Measurements from ENCODE around the gene NREP. TPM values are rescaled to one million over a fixed set of nuclear protein-coding genes. Genes with fewer than 3 reads are reported as not detected.

Gene NREP
- total and polyA plus RNA-seq, 4 experiments from 2014 or later = 0.25 to 0.80 (median 0.38) TPM

DNA sequence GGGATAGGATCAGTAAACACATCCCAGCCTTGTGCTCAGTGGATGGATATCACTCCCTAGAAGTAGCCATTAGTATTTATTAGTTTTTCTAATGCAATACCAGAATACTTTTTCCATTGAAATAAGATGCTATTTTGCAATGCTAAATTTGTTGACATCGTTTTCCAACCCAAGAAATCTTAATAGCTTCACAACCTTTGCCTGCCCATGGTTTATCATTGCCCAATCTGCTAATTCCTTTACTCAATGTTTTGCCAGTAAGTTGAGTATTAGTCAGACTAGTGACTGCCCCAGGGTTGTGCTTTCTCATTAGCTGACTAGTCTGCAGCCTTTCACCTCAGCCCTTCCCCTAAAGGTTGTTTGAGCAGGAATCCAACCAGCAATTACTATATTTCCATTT, 62.9 kb downstream of the NREP start:
- no peaks in the 10 kb centered on the region for H3K9me3 ChIP-seq (ENCODE audit: control insufficient read depth in 1 of 2, low read length in 2 of 2)
- CTCF ChIA-PET (ENCODE audit: partially characterized antibody) = interaction anchor here (0.6 kb wide), 1 partner anchor 9 kb away, joined by 3 read pairs; no protein-coding TSS in a partner anchor
- no peaks in the 10 kb centered on the region for H3K27me3 ChIP-seq (ENCODE audit: insufficient read depth, low read length)
- H3K27me3 Mint-ChIP-seq = peaks cover 4 to 5% of the 10 kb centered on the region in 2 donors
- H3K27ac Mint-ChIP-seq = no peak overlapping the region
- POLR2A ChIA-PET (ENCODE audit: partially characterized antibody) = no interaction called here
- no peaks in the 10 kb centered on the region for H3K36me3 ChIP-seq (ENCODE audit: insufficient read depth, low read length)
- no peak overlapping the region for H3K27ac ChIP-seq (ENCODE audit: low read depth, low read length)
- DNase-seq = no peak
- H3K9me3 Mint-ChIP-seq = peaks cover 0 to 2% (median 0%) of the 10 kb centered on the region in 8 donors
- intact Hi-C loops (cut with micrococcal nuclease) = no loop called here
- no peak overlapping the region for H3K4me3 Mint-ChIP-seq
- no peaks in the 10 kb centered on the region for H3K36me3 Mint-ChIP-seq
- no peaks in the 10 kb centered on the region for H3K4me1 ChIP-seq (ENCODE audit: insufficient read depth, low read length)
- no peak overlapping the region for H3K4me3 ChIP-seq (ENCODE audit: low read length in 2 of 2)
- H3K4me1 Mint-ChIP-seq = no peaks in the 10 kb centered on the region

DNA sequence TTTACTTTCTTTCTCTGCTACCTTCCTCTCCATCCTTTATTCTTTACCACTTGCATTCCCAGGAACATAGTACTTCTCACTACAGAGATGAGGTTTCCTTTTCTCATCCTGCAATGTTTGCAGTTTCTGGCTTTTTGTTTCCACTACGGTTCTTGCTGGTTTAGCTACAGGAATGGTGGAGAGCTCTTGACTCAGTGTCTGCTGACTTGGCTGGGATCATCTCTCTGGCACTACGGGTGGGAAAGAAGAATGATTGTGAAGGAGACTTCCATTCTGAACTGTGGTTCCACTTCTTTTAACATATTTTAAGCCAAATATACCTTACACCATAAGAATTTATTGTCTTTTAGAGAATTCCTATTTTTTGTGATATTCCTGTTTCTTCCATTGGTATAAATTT, 65.1 kb downstream of the NREP start:
- ChIA-PET POLR2A (ENCODE audit: partially characterized antibody) (no interaction called here), CTCF (ENCODE audit: partially characterized antibody) (no interaction called here)
- Histone ChIP-seq H3K9me3 (ENCODE audit: control insufficient read depth in 1 of 2, low read length in 2 of 2) (no peaks in the 10 kb centered on the region), H3K27ac (ENCODE audit: low read depth, low read length) (no peak overlapping the region), H3K27me3 (ENCODE audit: insufficient read depth, low read length) (no peaks in the 10 kb centered on the region), H3K4me3 (ENCODE audit: low read length in 2 of 2) (no peak overlapping the region), H3K36me3 (ENCODE audit: insufficient read depth, low read length) (no peaks in the 10 kb centered on the region), H3K4me1 (ENCODE audit: insufficient read depth, low read length) (no peaks in the 10 kb centered on the region)
- no peaks in the 10 kb centered on the region for H3K36me3 Mint-ChIP-seq
- DNase-seq = no peak
- intact Hi-C loops (cut with micrococcal nuclease) = no loop called here
- H3K4me3 Mint-ChIP-seq = no peak overlapping the region
- H3K27me3 Mint-ChIP-seq = peaks cover 3% of the 10 kb centered on the region in 2 donors
- no peak overlapping the region for H3K27ac Mint-ChIP-seq
- H3K9me3 Mint-ChIP-seq = no peaks in the 10 kb centered on the region
- no peaks in the 10 kb centered on the region for H3K4me1 Mint-ChIP-seq

DNA sequence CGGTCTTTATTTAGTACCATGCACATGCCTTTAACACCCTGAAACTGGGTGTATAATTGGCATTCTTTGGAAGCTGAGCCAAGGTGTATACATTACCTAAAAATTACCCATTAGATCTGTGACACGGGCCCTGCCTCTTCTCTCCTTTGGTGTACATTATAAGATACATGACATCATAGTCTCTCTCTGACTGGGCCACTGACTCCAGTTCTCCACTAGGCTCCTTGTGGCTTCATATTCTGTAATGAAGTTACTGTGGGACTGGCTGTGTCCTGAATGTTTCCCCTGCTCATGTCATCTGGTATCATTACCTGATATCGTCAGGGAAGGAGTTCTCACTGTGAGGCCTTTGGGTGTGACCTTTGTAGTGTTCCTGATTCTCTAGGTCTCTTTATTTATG, 65.5 kb downstream of the NREP start:
- H3K27me3 ChIP-seq (ENCODE audit: insufficient read depth, low read length) = no peaks in the 10 kb centered on the region
- DNase-seq = no peak
- ChIA-PET POLR2A (ENCODE audit: partially characterized antibody) (no interaction called here), CTCF (ENCODE audit: partially characterized antibody) (no interaction called here)
- Mint-ChIP-seq H3K36me3 (no peaks in the 10 kb centered on the region), H3K4me1 (no peaks in the 10 kb centered on the region), H3K27ac (peak overlapping the region in 1 of 7 donors; percentile 58), H3K4me3 (peak overlapping the region in 1 of 8 donors; percentile 52), H3K27me3 (peaks cover 2 to 3% of the 10 kb centered on the region in 2 donors), H3K9me3 (no peaks in the 10 kb centered on the region)
- H3K36me3 ChIP-seq (ENCODE audit: insufficient read depth, low read length) = no peaks in the 10 kb centered on the region
- intact Hi-C loops (cut with micrococcal nuclease) = no loop called here
- H3K4me3 ChIP-seq (ENCODE audit: low read length in 2 of 2) = no peak overlapping the region
- no peak overlapping the region for H3K27ac ChIP-seq (ENCODE audit: low read depth, low read length)
- no peaks in the 10 kb centered on the region for H3K4me1 ChIP-seq (ENCODE audit: insufficient read depth, low read length)
- no peaks in the 10 kb centered on the region for H3K9me3 ChIP-seq (ENCODE audit: control insufficient read depth in 1 of 2, low read length in 2 of 2)

DNA sequence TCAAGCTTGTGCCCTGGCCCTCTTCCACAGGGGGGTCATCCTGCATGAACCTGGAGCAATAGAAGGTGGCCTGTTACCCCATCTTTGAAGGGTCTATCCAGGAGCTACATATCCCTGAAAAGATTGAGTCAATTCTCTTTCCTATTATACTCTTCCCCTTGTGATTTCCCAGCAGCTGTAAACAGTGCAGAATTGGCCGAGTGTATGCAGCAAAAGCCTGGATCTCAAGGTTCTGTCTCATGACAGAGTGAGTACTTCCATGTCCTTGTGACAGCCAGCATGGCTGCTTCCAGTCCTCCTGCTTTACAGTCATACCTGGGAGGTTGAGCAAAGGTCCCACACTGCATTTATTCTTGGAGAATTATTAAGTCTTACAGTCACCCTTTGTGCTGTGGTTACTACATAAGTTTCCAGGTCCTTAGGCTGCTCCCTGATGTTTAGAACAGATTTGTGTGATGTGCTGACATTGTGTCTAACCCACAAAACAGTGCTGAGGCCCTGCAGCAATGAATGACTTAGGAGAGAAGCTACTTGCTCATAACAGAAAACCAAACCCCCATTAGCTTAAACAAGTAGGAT, 67.5 kb downstream of the NREP start:
- POLR2A ChIA-PET (ENCODE audit: partially characterized antibody) = no interaction called here
- Histone ChIP-seq H3K36me3 (ENCODE audit: insufficient read depth, low read length) (no peaks in the 10 kb centered on the region), H3K4me3 (ENCODE audit: low read length in 2 of 2) (no peak overlapping the region), H3K9me3 (ENCODE audit: control insufficient read depth in 1 of 2, low read length in 2 of 2) (no peaks in the 10 kb centered on the region), H3K27ac (ENCODE audit: low read depth, low read length) (no peak overlapping the region), H3K27me3 (ENCODE audit: insufficient read depth, low read length) (no peaks in the 10 kb centered on the region), H3K4me1 (ENCODE audit: insufficient read depth, low read length) (no peaks in the 10 kb centered on the region)
- H3K4me3 Mint-ChIP-seq = no peak overlapping the region
- peaks cover 2 to 3% of the 10 kb centered on the region in 2 donors for H3K27me3 Mint-ChIP-seq
- no peak for DNase-seq
- no peaks in the 10 kb centered on the region for H3K36me3 Mint-ChIP-seq
- no peaks in the 10 kb centered on the region for H3K4me1 Mint-ChIP-seq
- no peaks in the 10 kb centered on the region for H3K9me3 Mint-ChIP-seq
- peak overlapping the region in 1 of 7 donors; percentile 4 for H3K27ac Mint-ChIP-seq
- CTCF ChIA-PET (ENCODE audit: partially characterized antibody) = no interaction called here
- intact Hi-C loops (cut with micrococcal nuclease) = no loop called here

DNA sequence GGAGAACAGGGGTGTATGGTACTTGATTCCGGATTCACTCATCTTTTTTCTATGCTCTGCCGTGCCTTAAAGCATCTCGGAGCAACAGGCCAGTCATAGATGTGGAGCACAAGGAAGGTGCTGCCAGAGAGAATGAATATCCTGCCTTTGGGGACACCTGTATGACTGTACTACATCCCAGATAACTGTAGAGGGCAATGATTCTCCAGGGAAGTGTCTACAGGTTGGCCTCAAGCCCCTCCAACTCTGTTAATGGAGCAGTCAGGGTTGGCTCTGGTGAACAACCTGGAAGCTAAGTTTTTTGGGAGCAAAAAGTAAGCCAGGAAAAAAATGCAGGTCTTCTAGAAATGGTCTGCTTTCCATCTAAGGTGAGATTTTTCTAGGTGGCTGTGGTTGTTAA, 71.0 kb downstream of the NREP start:
- CTCF ChIA-PET (ENCODE audit: partially characterized antibody) = no interaction called here
- no peaks in the 10 kb centered on the region for H3K4me1 Mint-ChIP-seq
- no peak overlapping the region for H3K4me3 Mint-ChIP-seq
- intact Hi-C loops (cut with micrococcal nuclease) = no loop called here
- H3K27me3 Mint-ChIP-seq = peaks cover 0 to 3% of the 10 kb centered on the region in 2 donors
- H3K4me3 ChIP-seq (ENCODE audit: low read length in 2 of 2) = no peak overlapping the region
- no peaks in the 10 kb centered on the region for H3K4me1 ChIP-seq (ENCODE audit: insufficient read depth, low read length)
- no peak overlapping the region for H3K27ac Mint-ChIP-seq
- H3K27me3 ChIP-seq (ENCODE audit: insufficient read depth, low read length) = no peaks in the 10 kb centered on the region
- no peaks in the 10 kb centered on the region for H3K36me3 Mint-ChIP-seq
- no peaks in the 10 kb centered on the region for H3K9me3 ChIP-seq (ENCODE audit: control insufficient read depth in 1 of 2, low read length in 2 of 2)
- H3K9me3 Mint-ChIP-seq = peaks cover 0 to 1% (median 0%) of the 10 kb centered on the region in 8 donors
- no peak overlapping the region for H3K27ac ChIP-seq (ENCODE audit: low read depth, low read length)
- no peaks in the 10 kb centered on the region for H3K36me3 ChIP-seq (ENCODE audit: insufficient read depth, low read length)
- POLR2A ChIA-PET (ENCODE audit: partially characterized antibody) = no interaction called here
- no peak for DNase-seq

DNA sequence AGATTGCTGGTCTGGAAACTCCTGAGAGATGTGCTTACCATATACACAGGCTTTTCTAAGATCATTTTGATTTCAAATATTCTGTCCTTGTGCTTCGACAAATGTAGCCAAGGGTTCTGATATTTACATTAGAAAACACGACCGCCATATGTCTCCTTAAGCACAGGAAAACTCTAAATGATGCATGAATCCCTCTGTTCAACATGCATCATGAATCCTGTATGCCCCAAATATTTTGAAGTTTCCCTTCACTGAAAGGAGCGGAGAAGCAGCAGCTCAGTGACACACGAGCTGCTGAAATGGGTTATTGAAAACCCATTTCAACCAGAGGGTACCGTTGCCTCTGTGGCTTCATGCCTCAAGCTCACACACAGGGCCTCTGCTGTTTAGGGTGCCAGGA, 74.4 kb downstream of the NREP start:
- no peak overlapping the region for H3K4me3 Mint-ChIP-seq
- H3K9me3 Mint-ChIP-seq = peaks cover 0 to 1% (median 0%) of the 10 kb centered on the region in 8 donors
- no peaks in the 10 kb centered on the region for H3K4me1 ChIP-seq (ENCODE audit: insufficient read depth, low read length)
- H3K4me3 ChIP-seq (ENCODE audit: low read length in 2 of 2) = no peak overlapping the region
- no peaks in the 10 kb centered on the region for H3K9me3 ChIP-seq (ENCODE audit: control insufficient read depth in 1 of 2, low read length in 2 of 2)
- H3K27ac Mint-ChIP-seq = no peak overlapping the region
- CTCF ChIA-PET (ENCODE audit: partially characterized antibody) = no interaction called here
- H3K27me3 ChIP-seq (ENCODE audit: insufficient read depth, low read length) = no peaks in the 10 kb centered on the region
- intact Hi-C loops (cut with micrococcal nuclease) = no loop called here
- no peaks in the 10 kb centered on the region for H3K36me3 ChIP-seq (ENCODE audit: insufficient read depth, low read length)
- no peaks in the 10 kb centered on the region for H3K4me1 Mint-ChIP-seq
- H3K27ac ChIP-seq (ENCODE audit: low read depth, low read length) = no peak overlapping the region
- POLR2A ChIA-PET (ENCODE audit: partially characterized antibody) = no interaction called here
- no peaks in the 10 kb centered on the region for H3K36me3 Mint-ChIP-seq
- no peak for DNase-seq
- peaks cover 7% of the 10 kb centered on the region in 2 donors for H3K27me3 Mint-ChIP-seq

DNA sequence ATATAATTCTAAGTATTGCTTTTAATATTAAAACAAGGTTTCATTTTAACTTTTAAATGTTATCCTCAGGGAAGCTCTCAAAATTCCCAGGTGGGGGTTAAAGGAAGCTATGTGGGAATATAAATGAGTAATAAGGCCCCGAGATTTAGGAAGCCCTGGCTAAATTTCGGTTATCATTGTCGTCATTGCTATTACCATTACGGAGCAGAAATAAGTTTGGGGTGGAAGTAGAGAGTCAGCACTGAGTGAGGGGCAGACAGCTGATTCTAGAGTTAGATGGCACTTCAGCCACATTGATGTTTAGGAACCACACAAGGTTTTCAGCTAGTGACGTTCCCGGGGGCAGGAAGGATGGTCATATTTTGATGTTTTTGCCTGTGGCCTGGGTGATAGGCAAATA, 74.9 kb downstream of the NREP start:
- no peak overlapping the region for H3K27ac ChIP-seq (ENCODE audit: low read depth, low read length)
- no peaks in the 10 kb centered on the region for H3K9me3 ChIP-seq (ENCODE audit: control insufficient read depth in 1 of 2, low read length in 2 of 2)
- H3K27ac Mint-ChIP-seq = no peak overlapping the region
- H3K9me3 Mint-ChIP-seq = peaks cover 0 to 1% (median 0%) of the 10 kb centered on the region in 8 donors
- no peaks in the 10 kb centered on the region for H3K4me1 ChIP-seq (ENCODE audit: insufficient read depth, low read length)
- no peaks in the 10 kb centered on the region for H3K27me3 ChIP-seq (ENCODE audit: insufficient read depth, low read length)
- ChIA-PET POLR2A (ENCODE audit: partially characterized antibody) (no interaction called here), CTCF (ENCODE audit: partially characterized antibody) (no interaction called here)
- DNase-seq = no peak
- no peaks in the 10 kb centered on the region for H3K36me3 Mint-ChIP-seq
- H3K27me3 Mint-ChIP-seq = peaks cover 5 to 7% of the 10 kb centered on the region in 2 donors
- no peaks in the 10 kb centered on the region for H3K4me1 Mint-ChIP-seq
- H3K4me3 Mint-ChIP-seq = no peak overlapping the region
- no peak overlapping the region for H3K4me3 ChIP-seq (ENCODE audit: low read length in 2 of 2)
- intact Hi-C loops (cut with micrococcal nuclease) = no loop called here
- H3K36me3 ChIP-seq (ENCODE audit: insufficient read depth, low read length) = no peaks in the 10 kb centered on the region

Measured in CD4-positive, alpha-beta memory T cell (primary cell).